HG02759 (cell line): ENCODE measurements around the gene NKPD1.

Experiments
- ATAC-seq: cut with Tn5 transposase; IDR thresholded peaks from one replicate; pipeline ENCODE4 v1.9.1; 2021; ENCODE audit warnings: mild to moderate bottlenecking, moderate library complexity; ENCODE audit not compliant: unreplicated experiment

Gene NKPD1

DNA sequence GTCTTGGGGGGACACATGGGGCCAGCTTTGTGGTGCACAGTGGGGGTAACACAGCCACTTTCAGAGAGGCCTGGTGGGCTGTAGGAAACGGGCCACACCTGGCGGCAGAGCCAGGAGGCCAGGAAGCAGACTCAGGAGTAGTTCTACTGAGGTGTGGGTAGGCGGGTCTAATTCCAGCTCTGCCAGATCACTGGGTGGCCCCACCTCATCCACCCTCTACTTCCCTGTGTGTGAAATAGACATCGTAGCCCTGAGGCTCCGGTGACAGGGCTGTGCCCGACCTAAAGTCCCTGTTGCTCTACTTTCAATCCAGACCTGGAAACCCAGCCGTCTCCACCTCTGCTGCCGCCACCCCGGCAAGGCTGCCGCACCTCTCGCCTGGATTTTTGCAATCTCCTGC is 4.0 kb downstream of the NKPD1 start:
- ATAC-seq = no peak

DNA sequence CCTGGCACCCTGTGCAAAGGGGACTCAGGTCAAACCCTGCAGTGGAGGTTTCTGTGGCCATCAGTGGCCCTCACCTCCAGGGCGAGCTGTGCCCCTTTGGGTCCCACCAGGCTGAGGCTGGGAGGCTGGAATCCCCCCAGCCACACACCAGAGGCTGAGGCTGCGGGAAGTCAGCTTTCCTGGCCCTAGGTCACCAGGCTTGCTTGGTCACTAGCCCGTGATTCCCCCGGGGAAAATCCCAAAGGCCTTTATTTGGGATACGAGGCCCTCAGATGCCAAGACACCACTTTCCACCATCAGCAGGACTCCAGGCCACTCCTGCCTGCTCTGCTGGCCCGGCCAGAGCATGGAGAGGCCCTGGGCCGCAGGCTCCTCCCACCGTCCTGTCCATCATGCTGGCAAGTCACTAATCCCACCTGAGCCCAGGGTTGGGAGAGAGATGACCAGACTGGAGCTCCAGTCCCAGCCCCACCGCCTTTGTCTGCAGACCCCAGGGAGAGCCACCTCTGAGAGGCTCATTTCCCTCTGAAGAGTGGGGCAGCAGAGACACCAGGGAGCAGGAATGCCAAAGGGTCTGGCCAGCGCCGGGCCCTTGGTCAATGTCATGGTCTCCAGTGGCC is 4.7 kb downstream of the NKPD1 start:
- no peak for ATAC-seq

DNA sequence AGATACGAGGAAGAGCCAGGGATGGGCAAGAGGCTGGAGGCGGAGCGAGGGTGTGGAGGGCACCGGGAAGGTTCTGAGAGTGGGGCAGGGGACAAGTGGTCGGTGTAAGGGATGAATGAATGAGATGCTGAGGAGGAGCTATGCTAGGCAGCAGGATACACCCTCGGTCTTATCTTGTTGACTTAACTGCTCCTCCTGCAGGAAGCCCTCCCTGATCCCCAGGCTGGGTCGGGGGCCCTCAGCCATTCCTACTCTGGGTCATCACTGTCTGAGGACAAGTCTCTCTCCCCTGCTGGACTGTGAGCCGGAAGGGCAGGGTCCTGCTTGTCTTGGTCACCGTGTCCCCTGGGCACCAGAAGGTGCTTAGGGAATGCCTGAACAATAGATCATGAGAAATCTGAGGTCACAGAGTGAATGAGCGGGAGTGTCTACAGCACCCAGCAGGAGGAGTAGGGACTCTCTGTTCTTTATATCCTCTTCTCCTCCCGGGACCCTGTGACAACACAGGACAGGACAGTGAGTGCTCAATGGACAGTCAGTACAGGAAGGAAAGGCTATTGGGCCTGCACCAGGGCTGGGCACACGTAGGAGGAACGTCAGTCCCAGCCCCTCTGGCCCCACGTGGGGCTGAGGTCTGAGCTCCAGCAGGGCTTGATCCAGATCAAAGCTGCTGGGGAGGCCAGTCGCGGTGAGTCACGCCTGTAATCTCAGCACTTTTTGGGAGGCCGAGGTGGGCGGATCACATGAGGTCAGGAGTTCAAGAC is 6.5 kb downstream of the NKPD1 start:
- ATAC-seq = no peak

DNA sequence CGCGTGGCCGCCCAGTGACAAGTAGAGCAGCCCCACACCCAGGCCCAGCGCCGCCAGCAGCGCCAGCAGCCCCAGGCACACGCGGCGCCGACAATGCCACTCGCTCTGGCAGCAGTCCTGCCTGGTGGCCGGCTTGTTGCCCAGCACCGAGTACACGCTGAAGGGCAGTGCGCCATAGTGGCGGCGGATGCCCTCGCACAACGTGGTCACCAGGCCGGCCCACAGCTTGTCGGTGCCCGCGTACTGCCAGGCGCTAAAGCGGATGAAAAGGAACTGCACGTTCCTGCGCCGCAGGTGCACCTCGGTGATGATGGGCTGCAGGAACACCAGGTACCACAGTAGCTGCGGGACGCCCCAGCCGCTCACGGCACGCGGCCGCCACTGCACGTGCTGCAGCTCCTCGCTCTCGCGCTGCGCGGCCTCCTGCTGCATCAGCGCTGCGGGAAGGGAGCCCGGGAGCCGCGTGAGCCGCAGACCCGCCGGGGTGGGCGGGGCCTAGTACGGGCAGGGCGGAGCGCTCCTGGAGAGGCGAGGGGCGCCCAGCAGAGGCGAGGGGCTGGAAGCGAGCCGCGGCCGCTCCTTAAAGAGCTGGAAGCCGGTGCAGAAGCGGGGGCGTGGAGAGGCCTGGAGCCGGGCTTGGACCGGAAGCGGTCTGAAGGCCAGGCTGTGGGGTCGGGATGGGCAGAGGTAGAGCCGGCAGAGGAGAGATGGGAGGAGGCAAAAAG is 7.3 kb downstream of the NKPD1 start:
- ATAC-seq = no peak

DNA sequence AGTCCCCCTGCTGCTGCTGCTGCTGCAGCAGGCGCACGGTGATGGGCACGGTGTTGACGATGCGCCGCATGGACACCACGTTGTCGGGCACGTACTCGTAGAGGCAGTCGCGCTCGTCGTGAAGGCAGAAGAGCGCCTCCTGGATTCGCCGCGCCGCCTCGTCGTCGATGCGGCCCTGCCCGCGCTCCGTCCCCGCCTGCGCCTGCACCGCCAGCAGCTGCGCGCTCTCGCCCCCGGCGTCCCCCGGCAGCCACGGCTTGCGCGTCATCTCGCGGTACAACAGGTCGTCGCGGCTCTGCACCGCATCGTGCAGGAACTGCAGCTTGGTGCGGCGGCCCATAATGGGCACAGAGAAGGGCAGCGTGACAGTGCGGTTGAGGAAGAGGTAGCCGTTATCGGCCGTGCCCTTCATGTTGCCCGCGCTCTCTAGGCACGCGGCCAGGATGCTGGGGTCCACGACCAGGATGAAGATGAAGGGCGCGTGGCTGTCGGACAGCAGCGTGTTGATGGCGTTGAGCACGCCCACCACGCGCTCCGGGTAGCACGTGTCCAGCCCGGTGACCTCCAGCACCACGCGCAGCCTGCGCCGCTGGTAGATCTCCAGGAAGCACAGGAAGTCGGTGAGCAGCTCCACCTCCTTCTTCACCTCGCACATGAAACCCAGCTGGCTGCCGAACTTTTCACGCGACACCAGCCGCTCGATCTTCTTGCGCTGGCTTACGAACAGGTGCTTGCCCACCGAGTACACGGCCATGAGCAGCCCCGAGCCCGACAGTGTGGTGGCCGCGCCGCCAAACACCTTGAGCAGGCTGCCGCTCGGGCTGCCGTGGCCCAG is 8.1 kb downstream of the NKPD1 start:
- ATAC-seq = no peak

DNA sequence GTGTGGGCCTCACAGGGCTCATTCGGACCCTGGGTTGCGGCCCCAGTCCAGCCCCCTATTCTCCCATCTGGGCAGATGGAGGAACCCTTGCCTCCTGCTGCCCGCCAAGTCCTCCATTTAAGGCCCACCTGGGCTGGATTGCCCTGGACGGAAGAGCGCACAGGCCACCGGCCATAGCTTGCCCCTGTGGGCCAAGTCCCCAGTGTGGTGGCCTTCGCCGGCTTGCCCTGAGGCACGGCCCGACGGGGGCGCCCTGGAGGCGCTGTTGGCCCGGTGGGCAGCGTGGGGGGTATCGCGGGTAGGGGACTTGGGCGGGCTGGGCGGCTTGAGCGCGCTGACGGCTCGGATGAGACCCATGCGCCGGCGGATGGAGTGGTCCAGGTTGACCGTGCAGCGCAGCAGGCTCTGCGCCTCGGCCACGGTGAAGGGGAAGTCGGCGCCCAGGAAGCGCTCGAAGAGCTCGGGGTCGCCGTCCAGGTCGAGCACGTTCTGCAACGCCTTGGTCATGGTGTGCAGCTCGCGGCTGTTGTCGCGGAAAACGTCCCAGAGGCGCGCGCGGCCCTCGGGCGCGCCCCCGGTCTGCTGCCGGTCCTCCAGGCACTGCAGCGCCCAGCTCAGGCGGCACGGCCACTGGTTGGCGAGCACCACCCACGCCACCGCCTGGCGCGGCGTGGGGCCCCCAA is 8.8 kb downstream of the NKPD1 start:
- no peak for ATAC-seq

DNA sequence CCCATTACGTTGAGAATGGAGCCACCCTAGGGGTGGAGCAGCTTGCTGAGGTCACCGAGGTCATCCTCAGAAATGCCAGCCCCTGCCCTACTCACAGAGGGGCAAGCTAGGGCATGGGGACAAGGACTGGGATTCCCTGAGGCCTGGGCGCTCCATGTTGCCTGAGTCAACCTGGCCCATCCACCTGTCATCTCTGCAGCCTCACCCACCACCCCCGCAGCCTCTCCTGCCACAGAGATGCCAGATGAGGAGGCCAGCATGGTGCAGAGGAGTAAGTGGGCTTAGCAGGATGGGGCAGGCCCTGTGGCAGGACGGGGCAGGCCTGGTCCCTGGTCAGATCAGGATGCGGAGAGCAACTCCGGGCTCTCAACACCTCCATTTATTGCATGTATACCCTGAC is 9.5 kb downstream of the NKPD1 start:
- no peak for ATAC-seq

DNA sequence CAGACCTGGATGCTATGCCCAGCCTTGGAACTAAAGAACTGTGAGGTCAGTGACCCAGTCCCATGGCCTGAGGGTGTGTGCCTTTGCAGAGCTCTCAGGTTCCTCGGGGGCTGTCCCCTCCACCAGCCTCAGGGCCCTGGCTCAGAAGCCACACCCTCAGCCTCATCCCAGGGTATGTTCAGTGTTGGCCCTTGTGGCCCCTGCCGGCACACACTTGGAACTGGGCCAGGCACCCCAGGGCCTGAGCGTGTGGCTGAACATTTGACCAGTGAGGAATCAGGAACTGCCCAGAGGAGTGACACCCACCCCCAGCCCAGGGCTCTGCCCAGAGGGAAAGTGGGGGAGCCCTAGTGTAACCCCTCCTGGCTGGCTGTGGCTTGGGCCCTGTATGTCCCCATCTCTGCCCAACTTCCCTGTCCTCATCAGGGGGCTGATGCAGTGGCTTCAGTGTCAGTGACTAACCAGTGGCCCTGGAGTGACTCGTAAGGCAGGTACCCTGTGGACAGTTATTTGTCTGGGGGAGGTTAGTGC is 10.0 kb downstream of the NKPD1 start:
- no peak for ATAC-seq

DNA sequence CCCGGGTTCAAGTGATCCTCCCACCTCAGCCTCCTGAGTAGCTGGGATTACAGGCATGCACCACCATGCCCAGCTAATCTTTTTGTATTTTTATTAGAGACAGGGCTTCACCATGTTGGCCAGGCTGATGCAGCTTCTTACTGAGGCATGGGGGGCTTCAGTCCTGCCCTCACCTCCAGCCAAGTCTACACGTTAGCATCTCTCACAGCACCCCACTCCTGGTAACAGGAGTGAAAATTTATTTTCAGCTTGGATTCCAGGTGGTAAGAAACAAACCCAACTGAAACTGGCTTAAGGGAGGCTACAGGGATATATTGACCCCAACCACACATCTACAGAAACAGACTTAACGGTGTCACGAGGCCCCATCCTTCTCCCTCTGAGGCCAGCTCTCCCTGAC is 10.6 kb downstream of the NKPD1 start:
- no peak for ATAC-seq

DNA sequence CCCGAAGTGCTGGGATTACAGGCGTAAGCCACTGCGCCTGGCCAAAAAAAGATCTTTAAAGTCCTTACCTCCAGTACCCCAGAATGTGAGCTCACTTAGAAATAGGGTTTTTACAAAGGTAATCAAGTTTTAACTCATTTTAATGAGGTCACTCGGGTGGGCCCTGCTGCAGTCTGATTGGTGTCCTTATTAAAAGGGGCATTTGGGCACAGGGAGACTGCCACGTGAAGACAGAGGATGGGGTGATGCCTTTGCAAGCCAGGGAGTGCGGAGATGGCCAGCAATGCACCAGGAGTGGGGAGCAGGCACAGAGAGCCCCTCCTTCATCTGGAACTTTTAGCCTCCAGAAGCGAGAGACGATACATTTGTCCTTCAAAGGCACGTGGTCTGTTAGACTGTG is 11.7 kb downstream of the NKPD1 start:
- ATAC-seq = no peak

DNA sequence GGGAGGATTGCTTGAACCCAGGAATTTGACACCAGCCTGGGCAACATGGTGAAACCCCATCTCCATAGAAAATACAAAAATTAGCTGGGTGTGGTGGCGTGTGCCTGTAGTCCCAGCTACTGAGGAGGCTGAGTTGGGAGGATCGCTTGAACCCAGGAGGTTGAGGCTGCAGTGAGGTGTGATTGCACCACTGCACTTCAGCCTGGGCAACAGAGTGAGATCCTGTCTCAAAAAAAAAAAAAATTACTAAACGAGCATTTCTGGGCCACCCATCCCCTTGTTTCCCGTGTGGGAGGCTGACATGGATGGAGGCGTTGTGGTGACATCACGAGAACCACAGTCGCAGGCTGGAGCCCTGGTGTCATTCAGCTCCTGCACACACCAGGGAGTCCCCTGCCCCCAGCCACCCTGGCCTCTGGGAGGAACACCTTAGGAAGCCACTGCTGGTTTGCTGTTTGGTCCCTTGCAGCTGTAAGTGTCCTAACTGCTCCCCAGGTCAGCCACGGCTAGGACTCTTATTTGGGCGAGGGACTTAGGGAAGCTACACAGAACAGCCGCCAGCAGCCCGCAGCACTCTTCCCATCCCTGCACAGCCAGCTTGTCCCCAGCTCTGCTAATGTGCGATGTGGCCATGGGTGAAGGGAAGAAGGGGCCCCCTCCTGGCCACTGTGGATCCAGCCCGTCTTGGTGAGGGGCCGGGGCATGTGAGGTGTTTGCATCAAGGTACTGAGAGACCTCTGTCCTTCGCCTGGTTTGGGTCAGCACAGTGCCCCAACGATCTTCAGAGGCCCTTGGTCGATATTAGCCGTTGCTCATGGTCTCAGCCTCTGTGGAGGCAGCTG is 12.7 kb downstream of the NKPD1 start:
- no peak for ATAC-seq

DNA sequence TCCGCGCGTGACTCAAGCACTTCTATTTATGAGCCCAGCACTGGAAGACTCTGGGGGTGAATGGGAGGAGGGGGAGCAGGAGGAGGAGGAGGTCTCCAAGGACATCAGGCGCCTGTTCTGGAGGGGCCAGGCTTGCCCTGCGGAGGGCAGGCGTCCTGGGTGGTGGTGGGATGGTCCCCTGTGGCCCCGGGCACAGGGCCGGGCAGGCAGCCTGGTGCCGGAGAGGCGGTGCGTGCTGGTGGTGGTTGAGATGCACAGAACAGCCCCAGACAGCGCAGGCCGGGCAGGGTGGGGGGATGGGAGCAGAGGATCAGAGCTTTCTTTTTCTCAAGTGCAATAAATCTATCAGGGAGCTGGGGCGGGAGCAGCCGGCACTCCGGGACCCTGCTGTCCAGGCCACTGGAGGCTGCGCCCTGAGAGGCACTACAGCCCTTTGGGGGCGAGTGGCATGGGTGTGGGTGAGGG is 14.0 kb downstream of the NKPD1 start:
- ATAC-seq = no peak

DNA sequence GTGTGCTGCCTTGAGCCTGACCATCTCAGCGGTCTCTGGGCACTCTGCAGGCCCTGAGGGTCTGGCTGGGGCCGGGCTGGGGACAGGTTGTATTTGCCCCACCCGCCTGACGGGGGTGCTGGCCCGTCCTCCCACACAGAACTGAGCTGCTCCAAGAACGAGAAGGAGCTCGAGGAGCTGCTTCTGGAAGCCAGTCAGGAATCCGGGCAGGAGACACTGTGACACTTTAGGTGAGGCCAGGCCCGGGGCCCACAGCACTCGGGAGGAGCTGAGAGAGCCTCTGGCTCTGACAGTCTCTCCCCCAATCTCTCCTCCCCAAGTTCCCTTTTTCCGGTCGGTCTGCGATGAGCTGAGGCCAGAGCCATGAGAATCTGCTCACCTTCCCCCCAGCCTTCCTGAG is 14.5 kb downstream of the NKPD1 start:
- ATAC-seq = no peak

DNA sequence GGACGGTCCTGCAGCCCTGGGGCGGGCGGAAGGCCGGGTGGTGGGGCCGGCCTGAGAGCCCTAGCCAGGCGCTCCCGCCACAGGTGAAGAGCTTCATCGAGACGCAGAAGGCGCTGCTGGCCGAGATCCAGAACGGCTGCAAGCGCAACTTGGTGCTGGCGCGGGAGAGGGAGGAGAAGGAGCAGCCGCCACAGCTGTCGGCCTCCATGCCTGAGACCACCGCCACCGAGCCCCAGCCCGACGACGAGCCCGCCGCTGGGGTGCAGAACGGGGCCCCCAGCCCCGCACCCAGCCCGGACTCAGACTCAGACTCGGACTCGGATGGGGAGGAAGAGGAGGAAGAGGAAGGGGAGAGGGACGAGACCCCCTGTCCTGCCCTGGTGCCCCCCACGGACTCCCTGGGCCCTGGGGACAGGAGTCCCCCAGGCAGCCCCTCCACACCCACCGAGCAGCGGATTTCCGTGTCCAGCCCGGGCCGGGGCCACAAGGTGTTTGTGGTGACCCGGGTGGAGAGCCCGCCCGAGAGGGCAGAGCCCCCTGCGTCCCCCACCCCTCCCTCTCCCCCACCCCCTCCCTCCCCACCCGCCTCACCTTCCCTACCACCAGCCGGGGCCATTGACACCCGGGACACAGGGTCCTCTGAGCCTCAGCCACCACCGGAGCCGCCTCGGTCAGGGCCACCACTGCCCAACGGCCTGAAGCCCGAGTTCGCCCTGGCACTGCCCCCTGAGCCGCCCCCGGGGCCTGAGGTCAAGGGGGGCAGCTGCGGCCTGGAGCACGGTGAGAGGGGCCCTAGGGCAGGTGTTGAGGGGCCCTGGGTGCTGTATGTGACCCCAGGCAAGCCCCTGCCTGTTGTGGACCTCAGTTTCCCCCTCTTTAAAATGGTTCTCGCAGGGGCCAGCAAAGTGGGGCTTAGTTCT is 15.3 kb downstream of the NKPD1 start:
- no peak for ATAC-seq

DNA sequence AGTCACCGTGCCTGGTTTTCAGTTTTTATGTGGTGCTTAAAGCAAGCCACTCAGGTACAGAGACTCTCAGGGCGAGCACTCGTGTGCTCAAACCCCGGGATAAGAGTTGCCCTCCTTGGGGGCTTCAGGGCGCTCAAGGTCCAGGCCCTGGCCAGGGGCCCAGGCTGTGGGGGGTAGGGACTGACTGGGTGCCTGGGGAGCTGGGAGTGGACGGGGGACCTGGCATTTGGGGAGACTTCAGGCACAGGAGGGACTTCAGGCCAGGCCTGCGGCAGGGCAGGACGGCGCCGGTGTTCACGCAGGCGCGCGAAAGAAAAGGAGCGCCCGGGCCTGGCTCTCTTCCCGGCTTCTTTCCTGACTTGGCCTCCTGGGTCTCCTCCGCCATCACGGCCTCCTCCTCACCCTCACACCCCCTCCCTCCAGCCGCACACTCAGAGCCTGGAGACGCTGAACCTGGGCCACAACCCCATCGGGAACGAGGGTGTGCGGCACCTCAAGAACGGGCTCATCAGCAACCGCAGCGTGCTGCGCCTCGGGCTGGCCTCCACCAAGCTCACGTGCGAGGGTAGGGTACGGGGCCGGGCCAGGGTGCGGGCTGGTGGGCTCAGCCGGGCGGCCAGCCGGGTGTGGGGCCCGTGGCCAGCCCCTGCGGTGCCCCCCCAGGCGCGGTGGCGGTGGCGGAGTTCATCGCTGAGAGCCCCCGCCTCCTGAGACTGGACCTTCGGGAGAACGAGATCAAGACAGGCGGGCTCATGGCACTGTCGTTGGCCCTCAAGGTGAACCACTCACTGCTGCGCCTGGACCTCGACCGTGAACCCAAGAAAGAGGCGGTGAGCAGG is 16.1 kb downstream of the NKPD1 start:
- no peak for ATAC-seq

DNA sequence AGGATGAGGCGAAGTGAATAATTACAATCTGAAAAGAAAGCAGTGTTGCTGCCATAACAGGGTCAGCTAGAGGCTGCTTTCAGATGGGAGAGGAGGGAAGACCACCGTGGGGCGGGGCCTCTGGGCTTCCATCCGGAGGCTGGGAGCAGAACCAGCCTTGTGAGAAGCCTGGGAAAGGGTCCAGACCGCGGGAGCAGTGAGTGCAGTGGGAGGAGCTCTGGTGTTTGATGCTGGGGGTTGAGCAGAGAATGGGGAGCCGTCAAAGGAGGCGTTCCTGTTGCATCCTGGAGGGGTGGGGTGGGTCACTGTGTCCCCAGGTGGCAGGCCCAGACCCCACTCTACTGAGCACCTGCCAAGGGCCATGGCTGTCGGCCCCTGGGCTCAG is 18.1 kb downstream of the NKPD1 start:
- ATAC-seq = no peak

DNA sequence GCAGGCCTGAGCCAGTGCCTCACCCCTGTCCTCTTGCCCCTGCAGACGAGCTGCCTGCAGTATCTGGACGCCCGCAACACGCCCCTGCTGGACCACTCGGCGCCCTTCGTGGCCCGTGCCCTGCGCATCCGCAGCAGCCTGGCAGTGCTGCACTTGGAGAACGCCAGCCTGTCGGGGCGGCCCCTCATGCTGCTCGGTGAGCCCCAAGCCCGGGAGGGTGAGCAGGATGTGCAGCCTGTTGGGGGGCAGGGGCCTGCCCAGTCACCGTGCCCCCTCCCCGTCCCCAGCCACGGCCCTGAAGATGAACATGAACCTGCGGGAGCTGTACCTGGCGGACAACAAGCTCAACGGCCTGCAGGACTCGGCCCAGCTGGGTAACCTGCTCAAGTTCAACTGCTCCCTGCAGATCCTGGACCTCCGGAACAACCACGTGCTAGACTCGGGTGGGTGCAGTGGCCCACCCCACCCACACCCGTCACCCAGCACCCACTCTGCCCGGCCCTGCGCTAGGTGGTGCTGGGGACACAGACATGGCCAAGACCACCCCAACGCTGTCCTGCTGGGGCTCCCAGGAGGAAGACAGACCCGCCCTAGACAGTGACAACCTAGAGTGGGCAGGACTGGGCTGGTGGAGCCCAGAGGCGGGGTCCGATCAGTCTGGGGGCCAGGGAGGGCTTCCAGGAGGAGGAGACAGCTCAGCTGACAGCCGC is 18.6 kb downstream of the NKPD1 start:
- ATAC-seq = no peak
